IPS DF 19.7 (cell line): ENCODE measurements around the gene NEK4.
"Not testable (repeated sequence)": the region's sequence is repeated elsewhere in the genome, so short reads cannot be mapped to it uniquely, and the experiment has no call there.

Experiments
- DNase-seq: peaks from one replicate; pipeline ENCODE4 v3.0.0-alpha.2; 2013; ENCODE audit warnings: low read depth, low spot score

The NEK4 gene

GRCh38 chr3:52777959-52778805, 7.4 kb upstream of the NEK4 start:
- no peak for DNase-seq

- no peak for DNase-seq
These were observed 6.6 kb upstream of the NEK4 start, which contains the start of gene ITIH1 for GRCh38 chr3:52777127-52777958. TSS of gene ITIH1 (plus strand) at chr3:52777599. CDS start at chr3:52777616, 17 bp downstream.

- DNase-seq: not testable (repeated sequence)
These were observed 5.7 kb upstream of the NEK4 start for GRCh38 chr3:52776486-52776885.

- no peak for DNase-seq
These were observed 5.1 kb upstream of the NEK4 start for GRCh38 chr3:52775877-52776276.

- DNase-seq: no peak
These were observed 4.4 kb upstream of the NEK4 start for GRCh38 chr3:52774901-52775864.

GRCh38 chr3:52774066-52774713, 3.5 kb upstream of the NEK4 start:
- no peak for DNase-seq

- DNase-seq: no peak
These were observed 2.8 kb upstream of the NEK4 start for GRCh38 chr3:52773361-52774065.

GRCh38 chr3:52771702-52772101, 962 bp upstream of the NEK4 start:
- no peak for DNase-seq

GRCh38 chr3:52771334-52771681, 568 bp upstream of the NEK4 start:
- DNase-seq: no peak

GRCh38 chr3:52769786-52770455, 819 bp downstream of the NEK4 start:
- no peak for DNase-seq

- no peak for DNase-seq
These were observed 7.3 kb downstream of the NEK4 start for GRCh38 chr3:52763466-52763865.

GRCh38 chr3:52756141-52756540, 14.6 kb downstream of the NEK4 start:
- no peak for DNase-seq

- DNase-seq: no peak
These were observed 16.4 kb downstream of the NEK4 start for GRCh38 chr3:52754373-52754772.

GRCh38 chr3:52752045-52752660, 18.6 kb downstream of the NEK4 start:
- no peak for DNase-seq

- no peak for DNase-seq
These were observed 27.0 kb downstream of the NEK4 start for GRCh38 chr3:52743721-52744120.

GRCh38 chr3:52743152-52743551, 27.6 kb downstream of the NEK4 start:
- DNase-seq: no peak

- no peak for DNase-seq
These were observed 28.2 kb downstream of the NEK4 start for GRCh38 chr3:52742418-52743041.

GRCh38 chr3:52739730-52740129, 31.0 kb downstream of the NEK4 start:
- DNase-seq: no peak
